ENCODE data around the gene PTGDS.

Gene PTGDS

DNA sequence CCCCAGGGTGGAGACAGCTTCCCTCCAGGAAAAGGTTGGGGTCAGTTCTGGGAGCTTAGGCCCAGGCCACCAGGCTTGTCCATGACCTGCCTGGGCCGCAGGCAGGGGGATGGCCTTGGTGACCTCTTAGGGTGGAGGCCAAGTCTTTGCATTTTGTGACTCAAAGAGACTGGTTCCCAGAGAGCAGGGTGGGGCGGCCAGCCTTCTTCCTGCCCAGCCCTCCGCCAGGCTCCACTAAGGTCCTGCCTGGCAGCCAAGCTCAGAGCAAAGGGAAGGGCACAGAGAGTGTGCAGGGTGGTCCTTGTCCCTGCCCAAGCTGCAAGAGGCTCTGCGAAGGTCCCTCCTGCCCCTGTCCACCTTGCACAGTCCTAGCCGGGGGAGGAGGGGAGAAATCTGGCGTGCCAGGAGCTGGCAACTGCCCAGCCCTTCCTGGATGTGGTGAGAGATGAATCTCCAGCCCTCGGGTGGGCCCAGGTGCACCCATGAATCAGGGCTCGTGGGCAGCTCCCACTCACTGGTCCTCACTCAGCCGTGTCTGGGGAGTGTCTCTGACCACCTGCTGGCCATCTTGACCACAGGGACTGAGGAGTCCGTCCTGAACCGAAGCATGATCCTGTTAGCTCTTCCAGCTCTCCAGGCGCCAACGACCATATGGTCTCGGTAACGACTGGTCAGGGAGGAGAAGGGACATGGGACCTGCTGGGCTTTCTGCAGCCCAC is 2.3 kb upstream of the PTGDS start:
- peak; percentile 34 for DNase-seq

DNA sequence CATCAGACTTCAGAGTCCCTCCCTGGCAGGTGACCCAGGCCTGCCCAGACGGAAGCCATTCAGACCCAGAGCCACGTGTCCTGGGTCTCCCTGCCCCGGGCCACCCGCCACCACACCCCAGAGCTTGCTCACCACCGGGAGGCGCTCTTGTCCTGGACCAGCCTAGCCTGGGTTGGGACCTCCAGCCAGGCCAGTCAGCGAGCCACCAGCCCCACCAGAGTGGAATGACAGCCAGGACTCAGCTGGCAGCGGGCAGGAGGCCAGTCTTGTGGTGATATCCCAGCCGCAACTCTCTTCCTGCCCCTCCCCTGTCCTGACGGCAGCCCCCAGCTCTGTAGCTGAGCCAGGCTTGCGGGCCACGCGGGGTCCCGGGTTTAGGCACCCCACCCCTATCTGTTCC is 1.7 kb upstream of the PTGDS start:
- DNase-seq: peak; percentile 14

DNA sequence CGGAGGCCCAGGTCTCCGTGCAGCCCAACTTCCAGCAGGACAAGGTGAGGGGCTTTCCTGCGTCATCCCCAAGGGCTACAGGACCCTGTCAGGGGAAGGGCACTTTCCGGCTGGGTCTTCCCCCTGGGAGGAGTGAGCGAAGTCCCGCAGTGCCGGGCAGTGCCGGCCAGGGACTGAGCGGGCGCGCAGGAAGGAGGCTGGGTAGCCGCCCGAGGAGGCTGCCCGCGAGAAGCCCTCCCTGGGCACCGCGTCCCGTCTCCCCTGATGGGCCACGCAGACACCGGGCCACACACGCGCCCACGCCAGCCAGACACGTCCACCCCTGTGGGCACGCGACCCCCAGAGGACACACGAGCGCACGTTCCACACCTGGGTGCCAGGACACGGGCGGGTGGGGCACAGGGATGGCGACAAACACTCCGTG is 357 bp downstream of the PTGDS start:
- no peak for DNase-seq

DNA sequence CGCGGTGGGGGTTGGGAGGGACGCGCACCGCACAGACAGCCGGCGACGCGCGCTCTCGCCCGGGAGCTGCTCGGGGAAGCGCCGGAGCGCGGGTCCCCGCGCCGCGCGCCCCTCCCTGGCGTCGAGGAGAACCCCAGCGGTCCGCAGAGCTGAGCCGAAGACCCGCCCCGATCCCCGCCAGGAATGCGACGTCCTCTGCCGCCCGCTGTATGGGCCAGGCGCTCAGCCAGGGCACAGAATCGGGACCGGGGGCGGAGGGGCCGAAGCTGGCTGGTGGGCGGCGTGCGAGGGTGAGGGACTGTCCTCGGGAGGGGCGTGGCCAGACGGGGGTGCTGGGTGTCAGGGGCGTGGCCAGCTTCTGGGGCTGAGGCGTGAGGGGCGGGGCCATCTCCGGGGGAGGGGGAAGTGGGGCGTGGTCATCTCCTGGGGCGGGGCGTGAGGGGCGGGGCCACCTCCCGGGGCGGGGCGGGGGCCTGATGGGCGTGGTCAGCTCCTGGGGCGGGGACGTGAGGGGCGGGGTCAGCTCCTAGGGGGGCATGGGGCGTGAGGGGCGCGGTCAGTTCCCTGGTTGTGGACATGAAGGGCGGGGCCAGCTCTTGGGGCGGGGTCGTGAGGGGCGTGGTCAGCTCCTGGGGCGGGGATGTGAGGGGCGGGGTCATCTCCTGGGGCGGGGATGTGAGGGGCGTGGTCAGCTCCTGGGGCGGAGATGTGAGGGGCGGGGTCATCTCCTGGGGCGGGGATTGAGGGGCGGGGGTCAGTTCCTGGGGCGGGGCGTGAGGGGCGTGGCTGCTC is 965 bp downstream of the PTGDS start:
- DNase-seq: peak; percentile 35

DNA sequence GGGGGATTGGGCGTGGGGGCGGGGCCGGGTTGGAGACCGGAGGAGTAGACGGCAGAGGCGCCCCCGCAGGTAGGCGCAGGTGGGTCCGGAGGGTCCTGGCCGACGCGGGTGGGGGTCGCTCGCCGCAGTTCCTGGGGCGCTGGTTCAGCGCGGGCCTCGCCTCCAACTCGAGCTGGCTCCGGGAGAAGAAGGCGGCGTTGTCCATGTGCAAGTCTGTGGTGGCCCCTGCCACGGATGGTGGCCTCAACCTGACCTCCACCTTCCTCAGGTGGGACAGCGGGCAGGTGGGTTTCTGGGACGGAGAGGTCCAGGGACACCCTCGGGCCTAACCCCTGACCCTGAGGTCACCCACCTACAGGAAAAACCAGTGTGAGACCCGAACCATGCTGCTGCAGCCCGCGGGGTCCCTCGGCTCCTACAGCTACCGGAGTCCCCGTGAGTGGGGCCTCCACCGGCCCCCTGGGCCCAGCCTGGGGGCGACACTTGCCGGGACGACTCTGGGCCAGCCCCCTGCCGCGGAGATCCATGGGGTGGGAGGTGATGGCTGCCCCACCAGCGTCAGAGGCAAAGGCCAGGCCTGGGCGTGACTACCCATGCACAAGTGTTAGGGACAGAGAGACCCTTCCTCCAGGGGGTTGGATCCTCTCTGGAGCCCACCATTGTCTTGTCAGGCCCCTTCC is 1.7 kb downstream of the PTGDS start:
- no peak for DNase-seq

DNA sequence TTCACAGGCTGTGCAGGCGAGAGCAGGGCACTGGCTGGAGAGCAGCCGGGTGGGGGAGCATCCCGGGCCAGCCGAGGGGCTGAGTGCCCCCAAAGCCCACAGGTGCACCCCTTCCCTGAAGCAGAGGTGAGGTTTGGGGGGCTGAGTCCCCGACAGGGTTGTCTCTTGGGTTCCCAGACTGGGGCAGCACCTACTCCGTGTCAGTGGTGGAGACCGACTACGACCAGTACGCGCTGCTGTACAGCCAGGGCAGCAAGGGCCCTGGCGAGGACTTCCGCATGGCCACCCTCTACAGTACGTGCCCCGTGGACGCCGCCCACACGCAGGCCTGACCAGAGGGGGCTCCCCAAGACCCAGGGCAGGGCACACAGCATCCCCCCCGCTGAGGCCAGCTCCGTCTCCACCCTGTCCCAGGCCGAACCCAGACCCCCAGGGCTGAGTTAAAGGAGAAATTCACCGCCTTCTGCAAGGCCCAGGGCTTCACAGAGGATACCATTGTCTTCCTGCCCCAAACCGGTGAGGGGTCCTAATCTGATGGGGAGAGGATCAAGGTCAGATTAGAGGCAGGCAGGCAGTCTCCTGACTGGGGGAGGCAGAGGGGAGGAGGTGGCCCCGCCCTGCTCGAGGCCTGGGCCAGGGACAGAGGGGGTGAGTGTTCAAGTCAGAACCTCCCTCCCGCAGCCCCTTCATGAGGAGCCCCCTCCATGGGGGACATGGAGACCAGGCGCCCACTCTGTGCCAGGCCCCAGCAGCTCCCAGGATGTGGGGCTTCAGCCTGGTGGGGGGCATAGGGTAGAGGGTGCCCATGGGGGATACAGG is 2.7 kb downstream of the PTGDS start:
- no peak for DNase-seq

DNA sequence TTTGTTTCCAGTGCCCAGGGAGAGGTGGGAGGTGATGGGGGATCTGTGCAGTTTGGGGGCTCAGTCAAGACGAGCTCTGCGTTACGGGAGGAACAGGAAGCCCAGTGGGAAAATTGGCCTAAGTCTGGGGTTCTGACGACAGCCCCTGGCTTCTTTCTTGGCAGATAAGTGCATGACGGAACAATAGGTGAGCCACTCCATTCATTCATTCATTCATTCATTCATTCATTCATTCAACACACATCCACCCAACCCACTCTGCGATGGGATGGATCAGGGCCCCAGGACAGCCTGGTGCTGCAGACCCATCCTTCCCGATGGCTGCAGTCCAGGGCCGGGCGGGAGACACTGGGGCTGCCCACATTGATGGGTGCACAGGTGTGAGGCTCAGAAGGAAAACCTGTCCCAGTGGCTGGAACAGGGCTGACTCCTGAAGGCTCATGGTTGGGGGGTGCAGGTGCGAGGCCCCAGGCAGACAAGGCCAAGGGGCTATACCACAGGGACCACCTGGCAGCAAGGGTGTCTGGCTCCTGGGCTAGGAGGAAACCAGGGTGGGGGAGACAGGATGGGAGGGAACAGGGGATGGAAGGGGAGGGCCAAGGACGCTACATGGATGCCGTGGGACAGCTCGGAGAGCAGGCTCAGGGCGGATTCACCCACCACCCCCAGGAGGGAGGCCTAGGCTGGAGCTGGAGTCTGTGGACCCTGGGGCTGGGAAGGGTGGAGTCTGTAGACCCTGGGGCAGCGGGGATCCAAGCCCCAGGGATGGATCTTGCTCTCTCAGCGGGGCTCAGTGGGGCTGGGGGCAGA is 3.6 kb downstream of the PTGDS start:
- DNase-seq: no peak

DNA sequence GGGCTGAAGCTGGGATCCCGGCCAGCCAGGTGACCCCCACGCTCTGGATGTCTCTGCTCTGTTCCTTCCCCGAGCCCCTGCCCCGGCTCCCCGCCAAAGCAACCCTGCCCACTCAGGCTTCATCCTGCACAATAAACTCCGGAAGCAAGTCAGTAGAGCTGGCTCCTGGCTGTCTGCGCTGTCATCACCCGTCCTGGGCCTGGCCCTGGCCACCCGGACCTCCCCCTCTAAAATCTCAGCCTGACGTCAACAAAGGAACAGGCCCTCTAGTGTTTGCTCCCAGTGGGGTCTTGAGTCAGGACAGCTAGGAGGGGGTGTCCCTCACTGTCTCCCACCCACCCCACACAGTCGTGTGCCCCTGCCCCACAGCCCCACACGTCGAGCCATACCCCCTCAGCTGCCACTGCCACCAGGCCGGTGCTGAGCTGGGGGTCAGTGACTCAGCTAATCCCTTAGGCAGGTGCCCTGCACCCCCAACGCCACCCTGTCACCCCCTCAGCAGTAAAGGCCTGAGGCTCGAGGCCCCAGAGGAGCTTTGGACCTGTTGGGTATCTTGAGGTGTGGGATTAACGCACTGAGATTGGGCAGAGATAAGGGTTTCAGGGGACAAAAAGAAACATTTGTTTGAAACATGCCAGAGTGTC is 4.4 kb downstream of the PTGDS start:
- no peak for DNase-seq

DNA sequence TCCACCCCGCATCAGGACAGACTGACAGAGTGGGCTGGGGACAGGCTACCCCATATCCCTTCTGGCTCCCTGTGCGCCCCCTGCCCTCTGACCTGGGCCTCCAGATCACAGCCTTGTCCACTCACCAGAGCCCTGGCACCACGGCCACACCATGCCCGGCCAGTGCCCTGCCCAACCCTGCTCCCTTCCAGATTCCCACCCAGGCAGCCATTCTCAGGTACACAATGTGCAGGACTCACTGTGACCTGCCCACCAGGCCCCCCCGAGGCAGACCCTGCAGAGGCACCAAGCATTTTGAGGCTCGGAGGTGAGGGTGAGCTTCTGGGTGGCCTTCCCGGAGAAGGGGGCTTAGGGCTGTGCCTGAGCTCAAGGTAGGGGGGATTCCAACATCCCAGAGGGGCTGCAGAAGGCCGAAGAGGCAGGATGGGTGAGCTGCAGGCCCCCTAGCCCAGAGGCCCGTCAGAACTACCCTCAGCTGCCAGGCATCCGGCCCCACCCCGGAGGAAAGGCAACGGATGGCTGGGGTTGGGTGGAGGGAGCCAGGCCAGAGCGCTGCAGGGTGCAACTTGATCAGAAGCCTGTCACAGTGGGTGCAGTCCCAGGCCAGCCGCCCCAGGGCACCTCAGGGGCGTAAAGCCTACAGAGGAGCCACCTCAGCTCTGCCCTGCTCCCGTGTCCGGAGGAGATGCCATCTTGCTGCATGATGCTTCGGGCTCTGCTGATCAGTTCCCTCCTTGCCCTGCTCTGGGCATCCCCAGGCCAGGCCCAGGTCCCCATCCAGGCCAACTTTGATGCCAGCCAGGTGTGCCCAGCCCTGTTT is 5.1 kb downstream of the PTGDS start, which contains the start of gene LCNL1:
Gene LCNL1, plus strand, starts transcription at position 762 of the 820 bp plus-strand sequence. CDS start 594 bp downstream, outside the sequence.
- DNase-seq: no peak

DNA sequence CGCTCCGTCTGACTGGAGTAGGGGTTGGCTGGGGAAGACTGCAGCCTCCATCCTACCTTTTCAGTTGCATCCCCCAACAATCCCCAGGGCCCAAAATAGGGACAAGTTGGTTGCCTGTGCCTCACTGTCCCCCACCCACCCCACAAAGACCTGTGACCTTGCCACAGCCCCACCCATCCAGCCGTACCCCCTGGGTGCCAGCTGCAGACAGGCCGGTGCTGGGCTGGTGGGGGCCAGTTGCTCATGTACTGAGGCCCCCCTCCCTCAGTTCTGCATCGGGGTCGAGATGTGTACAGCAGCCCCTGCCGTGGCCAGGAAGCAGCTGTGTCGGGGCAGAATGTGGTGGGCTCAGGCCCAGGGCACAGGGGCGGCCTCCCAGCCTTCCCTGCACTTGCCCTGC is 5.9 kb downstream of the PTGDS start:
- DNase-seq: no peak

DNA sequence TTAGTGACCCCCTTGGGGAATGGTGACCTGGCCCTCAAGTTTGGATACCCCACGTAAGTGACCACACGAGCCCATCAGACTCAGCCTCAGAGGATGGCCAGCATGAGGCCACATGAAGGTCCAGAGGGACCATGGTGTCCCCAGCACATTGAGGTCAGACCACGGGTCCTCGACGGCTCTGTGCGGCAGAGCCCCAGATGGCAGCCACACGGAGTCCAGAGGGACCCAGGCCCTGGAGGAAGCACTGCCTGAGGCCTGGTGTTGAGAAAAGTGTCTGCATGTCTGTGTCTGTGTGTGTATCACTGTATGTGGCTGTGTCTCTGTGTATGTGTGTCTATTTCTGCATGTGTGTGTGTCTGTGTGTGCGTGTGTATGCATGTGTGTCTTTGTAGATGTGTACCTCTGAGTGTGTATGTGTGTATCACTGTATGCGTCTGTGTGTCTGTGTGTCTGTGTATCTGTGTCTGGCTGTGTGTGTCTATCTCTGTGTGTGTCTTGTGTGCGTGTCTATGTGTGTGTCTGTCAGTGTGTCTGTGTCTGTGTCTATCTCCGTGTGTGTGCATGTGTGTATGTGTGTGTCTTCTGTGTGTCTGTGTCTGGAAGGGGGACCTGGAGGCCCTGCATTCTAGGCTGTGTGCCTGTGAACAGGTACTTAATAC is 6.5 kb downstream of the PTGDS start:
- no peak for DNase-seq

DNA sequence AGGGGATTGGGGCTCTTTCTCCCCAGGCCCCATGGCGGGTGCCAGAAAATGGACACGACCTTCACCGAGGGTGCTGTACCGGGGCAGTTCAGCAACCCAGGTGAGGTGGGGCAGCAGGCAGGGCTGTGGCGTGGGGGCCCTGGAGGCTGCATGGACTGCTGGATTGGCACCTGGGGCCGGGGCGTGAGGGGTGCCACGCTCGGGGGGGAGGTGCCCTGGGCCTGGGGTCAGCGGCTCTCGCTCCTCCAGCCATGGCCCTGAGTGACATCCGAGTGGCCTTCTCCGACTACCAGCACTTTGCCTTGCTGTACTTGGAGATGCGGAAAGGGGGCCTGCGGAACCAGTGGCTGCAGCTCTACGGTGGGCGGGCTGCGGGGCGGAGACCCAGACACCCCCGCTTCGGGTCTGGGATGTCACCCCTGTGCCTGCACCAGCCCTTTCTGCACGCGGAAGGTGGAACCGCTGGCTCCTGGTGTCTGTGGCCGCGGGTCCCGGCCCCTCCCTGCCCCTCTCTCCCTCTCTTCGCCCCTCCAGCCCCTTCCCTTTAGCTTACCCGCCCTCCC is 7.2 kb downstream of the PTGDS start:
- DNase-seq: no peak

DNA sequence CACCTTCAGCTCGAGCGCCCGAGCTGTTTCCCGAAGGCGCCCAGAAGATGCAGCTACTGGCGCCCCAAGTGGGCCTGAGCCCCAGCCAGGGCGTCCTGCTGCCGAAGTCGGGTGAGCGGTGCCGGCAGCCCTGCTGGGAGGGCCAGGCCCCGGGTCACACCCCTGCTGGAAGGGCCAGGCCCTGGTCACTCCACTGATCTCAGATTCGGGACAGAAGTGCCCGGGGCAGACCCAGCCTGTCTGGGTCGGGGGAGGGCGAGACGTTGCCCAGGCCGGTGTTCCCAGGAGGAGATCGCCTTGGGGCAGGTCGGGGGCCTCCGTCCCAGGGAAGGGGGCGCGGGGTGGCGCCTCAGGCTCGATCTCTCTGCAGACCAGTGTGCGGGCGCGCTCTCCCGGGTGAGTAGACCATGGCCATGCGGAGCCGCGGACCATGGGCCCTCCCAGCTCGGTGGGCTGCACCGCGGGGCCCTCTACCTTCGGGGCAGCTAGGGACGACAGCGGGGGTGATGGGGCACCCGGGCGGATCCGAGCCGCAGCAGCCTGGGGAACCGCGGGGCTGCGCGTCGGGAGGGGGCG is 7.8 kb downstream of the PTGDS start:
- no peak for DNase-seq

DNA sequence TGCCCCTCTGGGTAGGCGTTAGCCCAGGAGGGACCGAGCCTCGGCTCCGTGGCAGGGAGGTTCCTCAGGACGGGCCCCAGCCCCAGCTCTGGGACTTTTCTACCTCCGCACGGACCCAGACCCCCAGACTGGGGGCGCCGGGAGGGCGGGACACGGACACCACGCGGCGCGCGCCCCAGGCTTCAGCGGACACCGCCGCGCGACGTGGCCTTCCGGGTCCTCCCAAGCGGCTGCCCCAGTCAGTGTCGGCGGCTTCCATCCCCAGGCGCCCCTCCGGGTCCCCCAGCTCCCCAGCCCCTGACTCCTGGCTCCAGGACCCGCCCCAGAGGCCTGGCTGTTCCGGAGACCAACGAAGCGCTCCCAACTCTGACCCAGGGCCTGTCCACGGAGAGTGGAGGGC is 8.5 kb downstream of the PTGDS start:
- no peak for DNase-seq

DNA sequence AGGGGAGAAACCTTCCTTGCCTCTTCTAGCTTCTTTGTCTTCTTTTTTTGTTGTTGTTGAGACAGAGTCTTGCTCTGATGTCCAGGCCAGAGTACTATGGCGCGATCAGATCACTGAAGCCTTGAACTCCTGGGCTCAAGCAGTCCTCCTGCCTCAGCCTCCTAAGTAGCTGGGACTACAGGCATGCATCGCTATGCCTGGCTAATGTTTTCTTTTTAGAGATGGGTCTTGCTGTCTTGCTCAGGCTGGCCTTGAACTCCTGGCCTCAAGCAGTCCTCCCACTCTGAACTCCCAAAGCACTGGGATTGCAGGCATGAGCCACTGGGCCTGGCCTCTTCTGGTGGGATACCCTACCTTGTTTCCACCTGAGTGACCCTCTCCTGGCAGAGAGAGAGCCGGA is 11.6 kb downstream of the PTGDS start:
- no peak for DNase-seq

DNA sequence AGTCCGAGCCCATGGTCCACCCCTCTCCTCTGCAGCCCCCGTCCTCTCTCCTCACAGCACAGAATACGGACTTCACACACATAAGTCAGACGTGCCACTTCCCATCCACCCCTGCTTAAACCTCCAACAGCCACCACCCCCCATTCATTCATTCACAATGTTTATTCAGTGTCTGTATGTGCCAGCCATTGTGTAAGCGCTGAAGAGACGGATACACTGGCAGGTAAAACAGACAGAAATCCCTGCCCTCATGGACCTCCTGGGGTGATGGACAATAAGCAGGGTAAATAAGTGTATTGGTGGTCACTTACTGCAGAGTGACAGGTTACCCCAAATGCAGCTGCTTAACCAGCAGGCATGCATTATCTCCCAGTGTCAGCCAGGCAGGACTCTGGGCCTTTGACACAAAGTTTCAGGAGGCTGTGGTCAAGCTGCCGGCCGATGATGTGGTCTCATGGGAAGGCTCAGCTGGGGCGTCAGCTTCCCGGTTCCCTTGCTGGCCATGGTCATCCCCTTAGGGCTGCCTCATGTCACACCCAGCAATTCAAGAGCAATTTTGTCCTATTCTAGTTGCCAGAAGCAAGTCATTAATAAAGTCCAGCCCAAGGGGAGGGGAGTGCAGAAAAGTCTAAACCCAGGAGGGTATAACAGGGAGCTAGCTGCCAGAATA is 13.1 kb downstream of the PTGDS start:
- no peak for DNase-seq

DNA sequence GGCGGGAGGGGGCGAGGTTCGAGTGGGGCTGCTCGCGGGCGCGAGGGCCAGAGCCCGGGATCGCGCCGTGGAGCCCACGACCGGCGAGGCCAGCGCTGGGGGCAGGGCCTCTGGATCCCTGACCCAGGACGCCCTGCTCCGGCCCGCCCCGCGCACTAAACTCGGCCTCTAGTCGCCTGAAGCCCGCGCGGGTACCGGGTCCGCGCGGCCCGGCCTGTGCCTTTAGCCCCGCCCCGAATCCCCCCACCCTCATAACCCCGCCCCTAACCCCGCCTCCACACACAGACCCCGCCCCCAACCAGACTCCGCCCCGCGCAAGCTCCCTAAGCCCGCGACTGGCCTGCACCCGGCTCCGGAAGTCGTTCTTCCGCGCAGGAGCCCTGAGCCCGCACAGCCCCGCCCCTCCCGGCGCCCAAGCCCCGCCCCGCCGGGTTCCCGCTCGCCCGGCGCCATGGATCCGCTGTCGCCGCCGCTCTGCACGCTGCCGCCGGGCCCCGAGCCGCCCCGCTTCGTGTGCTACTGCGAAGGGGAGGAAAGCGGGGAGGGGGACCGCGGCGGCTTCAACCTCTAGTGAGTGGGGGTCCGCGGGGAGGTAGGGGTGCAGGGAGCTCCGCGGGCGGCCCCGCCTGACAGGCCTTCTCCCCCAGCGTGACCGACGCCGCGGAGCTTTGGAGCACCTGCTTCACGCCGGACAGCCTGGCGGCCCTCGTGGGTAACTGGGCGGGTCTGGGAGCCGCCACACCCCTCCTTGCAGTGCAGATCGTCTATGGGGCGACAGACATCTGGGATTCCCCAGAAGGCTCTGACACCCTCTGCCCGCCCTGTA is 14.9 kb downstream of the PTGDS start, which contains the start of gene PAXX:
Gene PAXX, plus strand, starts transcription at position 430 of the 826 bp plus-strand sequence. Its CDS starts 22 bp downstream, at position 452.
- peak; percentile 93 for DNase-seq
